Epithelial cell of esophagus (primary cell): ENCODE data around the gene KCNG1.

Source experiments
- DNase-seq: peaks from one replicate; pipeline ENCODE4 v3.0.0; 2010; ENCODE audit warnings: low read depth
- H3K4me3 ChIP-seq: 2 replicates; pipeline ENCODE4 v1.5.1; 2011; ENCODE audit warnings: mild to moderate bottlenecking, low read length, control low read depth
- CTCF ChIP-seq: IDR thresholded peaks from 2 replicates; pipeline ENCODE4 v1.5.1; 2011; ENCODE audit warnings: low read depth, mild to moderate bottlenecking, low read length, control low read depth, inconsistent platforms; ENCODE audit not compliant: insufficient read depth; ENCODE audit errors: missing control alignments

The KCNG1 gene

DNA sequence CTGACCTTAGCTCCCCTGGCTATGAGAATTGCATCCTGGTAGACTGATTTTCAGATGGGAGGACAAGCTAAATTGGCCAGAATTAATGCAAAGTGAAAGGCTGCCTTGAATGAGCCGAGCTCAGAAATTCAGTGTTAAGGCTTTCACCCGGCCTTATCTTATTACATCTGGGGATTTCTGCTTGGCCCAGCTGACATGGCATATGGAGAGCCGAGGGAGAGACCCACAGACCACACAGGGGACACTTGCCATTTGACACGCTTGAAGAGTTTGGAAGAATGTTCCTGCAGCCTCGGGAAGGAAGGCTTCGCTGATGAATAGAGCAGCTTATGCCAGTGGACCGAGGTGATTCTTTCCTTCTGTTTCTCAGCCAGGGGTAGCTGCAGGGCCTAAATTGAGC lies 55.3 kb downstream of the KCNG1 start:
- no peak for DNase-seq
- no peak overlapping the region for H3K4me3 ChIP-seq
- TF ChIP-seq CTCF = no peak

DNA sequence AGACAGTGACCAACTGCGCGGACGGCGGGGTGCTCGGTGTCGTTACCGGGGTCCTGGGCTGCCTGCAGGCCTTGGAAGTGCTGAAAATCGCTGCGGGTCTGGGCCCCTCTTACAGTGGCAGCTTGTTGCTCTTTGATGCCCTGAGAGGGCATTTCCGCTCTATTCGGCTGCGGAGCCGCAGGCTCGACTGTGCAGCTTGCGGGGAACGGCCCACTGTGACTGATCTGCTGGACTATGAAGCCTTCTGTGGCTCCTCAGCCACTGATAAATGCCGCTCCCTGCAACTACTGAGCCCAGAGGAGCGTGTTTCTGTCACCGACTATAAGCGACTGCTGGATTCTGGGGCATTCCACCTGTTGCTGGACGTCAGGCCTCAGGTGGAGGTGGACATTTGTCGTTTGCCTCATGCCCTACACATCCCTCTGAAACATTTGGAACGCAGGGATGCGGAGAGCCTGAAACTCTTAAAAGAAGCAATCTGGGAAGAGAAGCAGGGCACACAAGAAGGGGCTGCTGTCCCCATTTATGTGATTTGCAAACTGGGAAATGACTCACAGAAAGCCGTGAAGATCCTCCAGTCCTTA lies 63.3 kb downstream of the KCNG1 start:
- TF ChIP-seq CTCF = no peak
- DNase-seq = no peak
- peak overlapping the region; percentile 94 for H3K4me3 ChIP-seq

DNA sequence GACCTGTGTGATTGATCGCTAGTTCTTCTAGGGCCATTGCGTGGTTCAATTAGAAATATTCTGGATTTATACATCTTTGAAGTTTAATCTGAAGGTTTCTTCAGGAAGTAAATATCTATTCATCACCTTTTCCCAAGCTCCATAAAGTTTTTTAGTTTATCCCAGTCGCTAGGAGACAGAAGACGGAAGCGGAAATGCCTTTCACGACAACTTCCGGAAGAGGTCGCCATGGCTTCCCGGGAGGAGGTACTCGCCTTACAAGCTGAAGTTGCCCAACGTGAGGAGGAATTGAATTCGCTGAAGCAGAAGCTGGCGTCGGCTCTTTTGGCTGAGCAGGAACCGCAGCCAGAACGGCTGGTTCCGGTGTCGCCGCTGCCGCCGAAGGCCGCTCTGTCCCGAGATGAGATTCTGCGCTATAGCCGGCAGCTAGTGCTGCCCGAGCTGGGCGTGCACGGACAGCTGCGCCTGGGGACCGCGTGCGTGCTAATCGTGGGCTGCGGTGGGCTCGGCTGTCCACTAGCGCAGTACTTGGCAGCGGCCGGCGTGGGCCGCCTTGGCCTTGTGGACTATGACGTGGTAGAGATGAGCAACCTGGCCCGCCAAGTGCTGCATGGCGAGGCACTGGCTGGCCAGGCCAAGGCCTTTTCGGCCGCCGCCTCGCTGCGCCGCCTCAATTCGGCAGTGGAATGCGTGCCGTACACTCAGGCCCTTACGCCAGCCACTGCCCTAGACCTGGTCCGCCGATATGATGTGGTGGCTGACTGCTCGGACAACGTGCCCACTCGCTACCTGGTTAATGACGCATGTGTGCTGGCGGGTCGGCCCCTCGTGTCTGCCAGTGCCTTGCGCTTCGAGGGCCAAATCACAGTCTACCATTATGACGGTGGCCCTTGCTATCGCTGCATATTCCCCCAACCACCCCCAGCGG lies 64.0 kb downstream of the KCNG1 start, which contains the start of gene MOCS3:
MOCS3 (plus strand) TSS at position 204 of the 928 bp plus-strand sequence; CDS start at position 229, 25 bp downstream.
- no peak for TF ChIP-seq CTCF
- H3K4me3 ChIP-seq = peak within 1 kb of the TSS; percentile 94
- peak; percentile 96 for DNase-seq

GRCh38 chr20:50957798-50958614 lies 64.9 kb downstream of the KCNG1 start, which contains the start of gene DPM1:
TSS of gene DPM1 (minus strand) at chr20:50958532. CDS start at chr20:50958523, 9 bp downstream.
- DNase-seq = peak; percentile 91

GRCh38 chr20:50957276-50957675 lies 65.6 kb downstream of the KCNG1 start:
- peak overlapping the region; percentile 94 for H3K4me3 ChIP-seq
- peak; percentile 13 for DNase-seq
- no peak for TF ChIP-seq CTCF

More at GRCh38 chr20:50957798-50958614, 64.9 kb downstream of the KCNG1 start, which contains the start of gene DPM1:
- H3K4me3 ChIP-seq = peak within 1 kb of the TSS; percentile 94
- TF ChIP-seq CTCF = no peak

GRCh38 chr20:50953821-50954220 lies 69.1 kb downstream of the KCNG1 start:
- no peak overlapping the region for H3K4me3 ChIP-seq
- peak; percentile 50 for DNase-seq
- TF ChIP-seq CTCF = no peak
